NCI-H2171 treated with DMSO at 0.1 percent for 48 hours (cell line): ENCODE data around the gene TSEN54.

ENCODE experiments used
- DNase-seq: peaks from one replicate; lab custom pipeline; 2025; lab: John Stamatoyannopoulos, UW

The TSEN54 gene

DNA sequence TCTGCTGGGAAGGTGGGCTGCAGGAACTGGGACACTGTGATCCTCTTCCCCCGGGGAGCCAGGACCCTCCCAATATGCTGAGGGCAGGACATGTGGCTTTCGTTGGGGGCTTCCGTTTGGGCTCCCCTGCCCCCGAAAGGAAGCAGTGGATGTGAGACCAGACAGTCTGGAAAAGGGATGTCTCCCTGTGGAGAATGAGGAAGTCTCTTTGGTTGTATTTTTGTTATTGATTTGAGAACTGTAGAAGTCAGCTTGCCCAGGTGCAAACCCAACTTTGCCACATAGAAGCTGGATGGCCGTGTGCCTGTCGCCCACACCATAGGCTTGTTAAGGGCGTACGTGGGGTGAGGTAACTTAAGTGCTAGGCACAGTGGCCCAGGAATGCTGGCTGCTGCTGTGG, 27.9 kb downstream of the TSEN54 start:
- DNase-seq, result no peak

DNA sequence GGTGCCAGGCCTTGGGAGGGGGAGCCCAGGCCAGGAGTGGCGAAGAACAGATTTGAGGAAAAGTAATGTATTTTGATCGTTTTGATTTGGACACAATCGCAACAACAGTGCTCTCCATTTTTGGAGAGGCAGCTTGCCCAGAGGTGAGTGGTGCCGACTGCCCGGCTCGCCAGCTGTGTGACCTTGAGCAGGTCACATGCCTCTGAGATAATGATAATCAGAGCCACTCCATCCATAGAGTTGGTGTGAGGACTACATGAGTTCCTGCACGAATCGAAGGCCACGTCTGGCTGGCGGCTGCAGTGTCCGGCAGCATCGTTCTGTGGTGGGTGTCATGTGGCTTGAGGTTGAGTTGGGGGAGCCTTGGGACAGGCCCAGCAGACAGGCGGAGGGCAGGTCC, 29.9 kb downstream of the TSEN54 start:
- no peak for DNase-seq

DNA sequence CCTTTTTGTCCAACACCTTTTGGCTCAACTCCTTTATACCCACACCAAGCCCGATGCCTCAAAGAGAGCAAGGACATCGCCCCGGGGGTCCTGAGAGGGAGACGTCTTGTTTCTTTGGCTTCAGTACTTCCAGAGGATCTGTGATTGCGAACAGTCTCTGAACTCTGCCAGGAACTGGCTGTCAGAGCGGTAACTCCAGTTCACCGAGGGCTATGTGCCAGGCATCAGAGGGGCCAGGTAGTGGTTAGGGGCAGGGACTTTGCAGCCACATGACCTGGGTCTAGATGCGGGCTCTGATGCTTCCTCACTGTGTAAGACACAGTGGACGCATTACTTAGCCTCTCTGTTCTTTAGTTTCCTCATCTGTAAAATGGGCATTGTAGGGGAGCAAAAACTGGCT, 30.8 kb downstream of the TSEN54 start:
- no peak for DNase-seq

DNA sequence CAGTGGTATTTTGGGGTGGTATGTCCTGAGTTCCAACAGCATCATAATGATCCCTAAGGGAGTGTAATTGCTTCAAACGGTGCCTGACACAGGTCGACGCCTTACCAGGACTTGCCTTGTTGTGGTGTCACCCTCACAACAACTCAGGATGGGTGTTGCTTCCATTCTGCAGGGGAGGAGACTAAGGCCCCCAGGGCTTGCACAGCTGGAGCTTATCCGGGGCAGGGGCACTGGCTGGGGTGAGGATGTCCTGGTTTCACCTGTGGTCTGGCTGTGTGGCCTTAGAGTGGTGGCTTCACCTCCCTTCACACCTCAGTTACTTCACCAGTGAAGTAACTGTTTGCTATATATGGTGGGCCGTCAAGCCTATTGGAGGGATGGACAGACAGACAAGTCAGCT, 32.5 kb downstream of the TSEN54 start:
- no peak for DNase-seq

DNA sequence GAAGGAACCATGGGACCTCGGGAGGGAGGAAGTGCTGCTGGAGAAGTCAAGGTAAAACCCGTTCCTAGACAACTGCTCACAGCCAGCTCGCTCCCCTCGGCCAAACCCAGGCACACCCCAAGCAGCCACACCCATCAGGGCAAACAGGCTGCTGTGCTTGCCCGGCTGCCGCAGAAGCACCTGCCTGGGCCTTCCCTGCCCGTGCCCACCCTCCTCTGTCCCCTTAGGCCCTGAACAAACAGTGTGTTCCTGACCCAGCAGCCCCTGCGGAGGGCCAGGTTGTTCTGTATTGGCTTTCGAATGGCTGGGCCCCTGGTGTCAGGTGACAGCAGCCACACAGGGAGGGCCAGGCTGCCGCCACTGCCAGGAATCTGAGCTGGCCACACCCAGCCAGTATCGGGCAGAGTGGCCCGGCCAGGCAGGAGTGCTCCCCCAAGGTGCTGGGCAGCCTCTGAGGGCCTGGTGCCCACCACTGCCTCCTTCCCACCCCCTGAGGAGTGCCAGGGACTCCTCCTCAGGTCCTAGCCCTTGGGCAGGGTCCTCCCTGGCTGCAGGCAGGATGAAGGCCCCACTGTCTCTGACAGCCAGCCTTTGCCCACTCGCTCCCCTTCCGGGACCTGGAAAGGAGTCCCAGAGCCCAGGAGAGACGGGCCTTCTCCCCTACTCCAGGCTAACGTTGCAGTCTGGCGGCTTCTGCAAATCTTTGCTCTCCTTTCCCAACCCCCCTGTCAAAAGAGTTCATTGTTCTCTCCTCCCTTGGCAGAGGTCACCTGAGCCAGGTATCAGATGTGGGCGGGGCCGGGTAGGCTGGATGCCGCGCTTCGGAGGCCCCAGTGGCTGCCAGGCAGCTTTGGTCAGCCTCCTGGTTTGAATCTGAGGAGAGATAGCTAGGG, 33.2 kb downstream of the TSEN54 start:
- DNase-seq, result peak; percentile 68

DNA sequence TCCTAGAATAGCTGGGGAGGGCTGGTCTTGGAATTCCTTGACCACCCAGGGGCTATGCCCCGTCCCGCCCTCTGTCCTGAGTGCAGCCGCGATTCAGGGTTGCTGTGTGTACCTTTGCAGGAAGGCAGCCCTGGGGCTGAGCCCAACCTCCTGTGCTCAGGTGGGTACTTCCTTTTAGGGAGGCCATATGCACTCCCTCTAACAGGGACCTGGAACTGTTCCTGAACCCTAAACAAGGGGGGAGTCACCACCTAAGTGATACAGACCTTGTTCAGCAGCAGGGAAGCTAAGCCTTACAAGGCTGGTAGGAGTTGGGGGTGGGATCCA, 33.8 kb downstream of the TSEN54 start:
- no peak for DNase-seq

DNA sequence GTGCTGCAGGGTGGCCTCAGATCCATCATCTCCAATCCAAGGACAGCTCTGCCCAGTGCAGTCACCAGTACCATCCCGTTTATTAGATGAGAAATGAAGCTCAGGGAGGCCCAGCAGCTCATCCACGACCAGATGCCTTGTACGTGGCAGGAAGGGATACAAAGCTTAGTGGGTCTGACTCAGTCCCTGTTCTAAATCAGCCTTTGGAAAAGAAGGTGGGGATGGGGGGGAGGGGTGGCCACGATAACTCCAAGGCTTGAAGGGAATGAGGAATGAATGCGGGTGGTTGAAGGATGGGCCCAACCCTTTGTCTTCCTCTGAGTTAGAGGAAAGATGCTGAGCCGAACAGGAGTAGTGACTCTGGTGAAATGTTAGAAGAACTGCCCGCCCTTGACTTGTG, 34.9 kb downstream of the TSEN54 start:
- DNase-seq, result no peak

DNA sequence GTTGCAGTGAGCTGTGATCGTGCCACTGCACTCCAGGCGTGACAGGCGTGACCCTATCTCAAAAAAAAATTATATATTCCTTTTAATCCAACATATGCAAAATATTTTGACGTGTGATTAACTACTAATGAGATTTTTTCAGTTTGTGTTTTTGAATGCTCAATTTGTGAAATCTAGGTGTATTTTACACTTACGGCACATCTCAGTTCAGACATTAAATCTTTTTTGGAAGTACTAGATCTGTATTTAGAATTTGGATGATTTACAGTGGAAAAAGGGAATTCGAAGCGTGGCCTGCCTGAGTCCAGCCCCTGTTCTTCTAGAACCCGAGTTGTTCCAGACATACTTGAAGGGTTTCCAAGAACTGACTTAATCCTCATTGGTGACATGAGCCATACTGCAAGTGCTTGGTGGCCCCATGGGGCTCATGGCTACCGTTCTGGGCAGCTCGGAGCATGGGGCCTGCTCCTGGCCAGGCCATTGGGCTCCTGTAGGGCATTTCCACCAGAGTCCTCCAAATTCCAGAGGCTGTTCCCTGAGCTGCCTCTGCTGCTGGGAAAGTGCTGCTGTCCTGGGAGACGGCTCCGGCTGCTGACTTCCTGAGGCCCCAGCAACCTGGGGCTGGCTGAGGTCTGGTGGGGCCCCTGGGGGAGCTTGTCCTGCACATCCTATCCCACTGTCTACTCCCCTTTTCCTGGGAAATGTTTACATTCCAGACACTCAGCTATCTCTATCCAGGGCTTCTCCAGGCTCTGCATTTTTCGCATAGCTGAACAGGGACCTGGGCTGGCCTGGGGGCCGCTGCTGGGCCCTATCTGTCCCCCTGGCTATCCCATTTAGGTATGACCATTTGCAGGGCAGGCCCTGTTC, 36.3 kb downstream of the TSEN54 start:
- no peak for DNase-seq

DNA sequence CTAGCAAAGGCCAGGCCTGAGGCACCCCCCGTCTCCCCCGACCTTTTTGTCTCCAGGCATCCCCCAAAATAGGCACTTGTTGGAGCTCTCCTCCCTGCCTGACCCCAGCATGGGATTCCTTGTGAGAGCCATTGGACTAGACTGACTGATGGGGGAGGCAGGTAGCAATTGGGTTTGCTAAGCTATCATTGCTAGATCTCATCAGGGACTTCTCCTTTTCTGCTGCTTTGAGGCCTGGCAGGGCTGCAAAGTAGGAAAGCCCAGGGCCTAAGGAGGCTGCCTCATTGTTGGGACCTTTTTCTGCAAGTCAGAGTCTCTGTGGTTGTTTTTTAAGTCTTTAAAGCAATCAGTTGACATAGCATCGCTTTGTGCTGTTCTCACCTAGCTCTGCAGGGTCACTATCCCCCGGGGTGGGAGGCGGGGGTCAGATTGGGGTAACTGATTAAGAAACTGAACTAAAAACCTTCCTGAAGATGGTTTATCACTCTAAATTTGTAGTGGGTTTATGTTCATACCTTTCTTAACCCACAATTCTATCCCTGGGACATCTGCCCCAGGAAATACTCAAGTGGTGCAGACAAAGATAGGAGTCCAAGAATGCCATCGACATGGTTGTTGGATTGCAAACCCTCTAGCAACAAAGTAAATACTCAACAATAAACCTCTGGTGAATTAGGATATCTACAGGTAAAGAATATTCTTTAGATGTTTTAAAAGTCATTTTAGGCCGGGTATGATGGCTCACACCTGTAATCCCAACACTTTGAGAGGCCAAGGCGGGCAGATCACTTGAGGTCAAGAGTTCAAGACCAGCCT, 37.2 kb downstream of the TSEN54 start:
- no peak for DNase-seq

DNA sequence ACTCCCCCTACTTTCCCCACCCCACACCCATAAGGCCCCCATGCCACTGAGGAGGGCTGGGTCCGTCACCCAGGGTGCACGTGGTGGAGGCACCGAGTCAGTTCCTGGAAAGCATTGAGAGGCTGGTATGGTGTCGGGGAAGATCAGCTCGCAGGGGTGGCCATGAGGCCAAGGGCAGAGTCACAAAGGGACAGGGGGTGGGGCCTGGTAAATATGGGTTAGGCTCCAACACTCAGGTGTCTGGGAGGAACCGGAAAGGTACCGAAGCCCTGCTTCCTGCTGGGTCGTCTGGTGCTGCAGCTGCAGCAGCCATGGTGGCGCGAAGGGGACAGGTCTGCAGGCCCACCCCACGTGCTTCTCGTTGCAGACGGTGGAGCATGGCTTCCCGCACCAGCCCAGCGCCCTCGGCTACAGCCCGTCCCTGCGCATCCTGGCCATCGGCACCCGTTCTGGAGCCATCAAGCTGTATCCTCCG, 39.4 kb downstream of the TSEN54 start:
- DNase-seq, result no peak

DNA sequence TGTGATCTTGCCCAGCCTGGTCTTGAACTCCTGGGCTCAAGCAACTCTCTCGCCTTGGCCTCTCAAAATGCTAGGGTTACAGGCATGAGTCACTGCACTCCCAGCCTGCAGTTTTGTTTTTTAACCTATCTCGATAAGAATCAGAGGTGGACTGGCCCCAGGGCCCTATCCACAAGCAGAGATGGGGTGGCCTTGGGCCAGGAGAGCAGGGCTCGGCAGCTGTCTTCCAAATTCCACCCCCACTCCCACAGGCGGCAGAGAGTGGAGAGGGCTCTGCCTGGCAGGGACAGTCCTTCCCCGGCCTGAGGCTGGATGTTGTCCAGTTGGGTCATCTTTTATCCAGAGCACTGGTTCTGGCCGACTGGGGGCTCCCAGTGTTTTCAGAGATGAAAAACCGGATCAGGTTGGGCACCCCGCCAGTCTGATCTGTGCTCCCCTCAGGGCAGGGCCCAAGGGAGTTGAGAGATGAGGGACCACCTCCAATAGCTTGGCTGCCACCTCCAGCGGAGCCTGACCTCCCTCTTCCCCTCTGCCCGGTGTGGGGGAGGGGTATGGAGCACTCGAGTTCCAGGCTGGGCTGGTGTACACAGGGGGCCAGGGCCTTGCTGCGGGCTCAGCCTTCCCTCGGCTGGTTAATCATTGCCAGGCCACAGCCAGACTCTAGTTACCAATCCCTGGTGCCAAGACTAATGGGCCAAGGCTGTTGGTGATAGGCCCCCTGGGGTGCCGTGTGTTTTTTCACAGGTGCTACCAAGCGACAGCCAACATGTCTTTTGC, 40.9 kb downstream of the TSEN54 start:
- peak; percentile 43 for DNase-seq

DNA sequence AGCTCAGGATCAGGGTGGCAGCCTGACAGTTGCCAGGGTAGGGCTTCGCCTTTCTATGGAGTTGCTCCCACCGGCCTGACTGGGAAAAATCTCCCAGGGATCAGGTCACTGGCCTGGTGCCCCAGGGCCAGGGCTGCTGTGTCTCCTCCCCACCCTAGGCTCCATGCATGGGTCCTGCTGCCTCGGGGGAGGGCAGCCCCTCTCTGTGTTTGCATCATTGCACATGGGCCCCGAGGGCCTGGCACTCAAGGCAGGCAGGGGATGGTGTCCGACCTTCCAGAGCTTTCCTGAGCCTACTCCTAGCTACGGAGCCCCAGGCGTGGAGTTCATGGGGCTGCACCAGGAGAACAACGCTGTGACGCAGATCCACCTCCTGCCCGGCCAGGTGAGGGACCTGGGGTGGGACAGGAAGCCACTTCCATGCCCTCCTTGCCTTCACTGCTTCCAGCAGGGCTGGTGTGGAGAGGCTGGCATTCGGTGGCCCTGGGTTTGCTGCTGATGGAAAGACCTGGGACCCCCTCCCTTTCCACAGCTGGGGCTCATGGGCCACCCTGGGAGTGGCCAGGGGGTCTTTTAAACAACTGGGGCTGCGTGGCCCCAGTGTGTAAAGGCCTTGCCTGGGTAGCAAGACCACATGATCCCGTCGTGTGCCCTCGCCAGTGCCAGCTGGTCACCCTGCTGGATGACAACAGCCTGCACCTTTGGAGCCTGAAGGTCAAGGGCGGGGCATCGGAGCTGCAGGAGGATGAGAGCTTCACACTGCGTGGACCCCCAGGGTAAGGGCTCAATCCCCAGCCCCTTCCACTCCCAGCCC, 41.7 kb downstream of the TSEN54 start:
- no peak for DNase-seq

DNA sequence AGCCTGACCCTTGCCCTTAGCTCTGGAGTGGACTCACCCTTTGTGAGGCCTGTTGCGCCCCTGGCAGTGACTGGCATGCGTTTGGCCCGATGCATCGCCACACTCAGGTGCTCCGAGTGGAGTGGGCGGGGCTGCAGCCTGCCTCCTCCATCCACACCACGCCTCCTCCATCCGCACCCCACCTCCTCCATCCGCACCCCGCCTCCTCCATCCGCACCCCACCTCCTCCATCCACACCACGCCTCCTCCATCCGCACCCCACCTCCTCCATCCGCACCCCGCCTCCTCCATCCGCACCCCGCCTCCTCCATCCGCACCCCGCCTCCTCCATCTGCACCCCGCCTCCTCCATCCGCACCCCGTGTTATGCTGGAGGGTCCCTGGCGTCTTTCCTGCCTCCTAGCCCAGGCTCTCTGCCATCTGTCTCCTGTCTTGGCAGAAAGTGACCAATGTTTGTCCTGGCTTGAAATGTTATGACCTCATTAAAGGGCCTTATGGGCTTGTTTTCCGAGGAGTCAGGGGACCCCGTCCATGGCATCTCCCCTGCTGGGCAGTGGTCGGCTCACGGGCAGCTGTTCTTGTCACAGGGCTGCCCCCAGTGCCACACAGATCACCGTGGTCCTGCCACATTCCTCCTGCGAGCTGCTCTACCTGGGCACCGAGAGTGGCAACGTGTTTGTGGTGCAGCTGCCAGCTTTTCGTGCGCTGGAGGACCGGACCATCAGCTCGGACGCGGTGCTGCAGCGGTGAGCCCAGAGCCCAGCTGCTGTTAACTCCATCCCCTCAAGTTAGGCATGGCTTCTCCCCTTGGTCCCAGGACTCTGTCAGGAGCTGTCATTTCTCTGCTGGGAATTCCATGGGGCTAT, 42.6 kb downstream of the TSEN54 start:
- no peak for DNase-seq

DNA sequence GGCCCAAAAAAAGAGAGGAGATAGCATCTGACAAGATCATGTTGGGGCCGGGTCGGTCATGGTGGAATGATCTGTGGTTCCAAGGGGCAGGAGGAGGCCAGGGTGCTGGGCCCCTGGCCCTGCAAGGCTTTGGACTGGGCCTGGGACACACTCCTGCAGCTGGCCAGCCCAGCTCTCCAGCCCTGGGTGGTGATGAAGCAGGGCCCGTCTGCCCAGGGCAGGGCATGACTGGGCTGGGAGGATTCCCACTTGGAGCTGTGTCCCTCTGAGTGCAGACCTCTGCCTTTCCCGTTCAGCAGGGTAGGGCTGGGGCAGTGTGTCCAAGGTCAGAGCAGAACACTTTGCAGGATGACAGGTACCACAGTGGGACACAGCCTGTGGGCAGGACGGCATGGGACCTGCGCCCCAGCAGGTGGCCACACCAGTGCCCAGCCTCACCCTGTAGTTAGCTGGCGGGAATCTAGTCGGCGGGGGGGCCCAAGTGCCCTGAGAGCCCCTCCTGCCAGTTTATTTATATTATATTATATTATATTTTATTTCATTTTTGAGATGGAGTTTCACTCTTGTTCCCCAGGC, 43.7 kb downstream of the TSEN54 start:
- no peak for DNase-seq

DNA sequence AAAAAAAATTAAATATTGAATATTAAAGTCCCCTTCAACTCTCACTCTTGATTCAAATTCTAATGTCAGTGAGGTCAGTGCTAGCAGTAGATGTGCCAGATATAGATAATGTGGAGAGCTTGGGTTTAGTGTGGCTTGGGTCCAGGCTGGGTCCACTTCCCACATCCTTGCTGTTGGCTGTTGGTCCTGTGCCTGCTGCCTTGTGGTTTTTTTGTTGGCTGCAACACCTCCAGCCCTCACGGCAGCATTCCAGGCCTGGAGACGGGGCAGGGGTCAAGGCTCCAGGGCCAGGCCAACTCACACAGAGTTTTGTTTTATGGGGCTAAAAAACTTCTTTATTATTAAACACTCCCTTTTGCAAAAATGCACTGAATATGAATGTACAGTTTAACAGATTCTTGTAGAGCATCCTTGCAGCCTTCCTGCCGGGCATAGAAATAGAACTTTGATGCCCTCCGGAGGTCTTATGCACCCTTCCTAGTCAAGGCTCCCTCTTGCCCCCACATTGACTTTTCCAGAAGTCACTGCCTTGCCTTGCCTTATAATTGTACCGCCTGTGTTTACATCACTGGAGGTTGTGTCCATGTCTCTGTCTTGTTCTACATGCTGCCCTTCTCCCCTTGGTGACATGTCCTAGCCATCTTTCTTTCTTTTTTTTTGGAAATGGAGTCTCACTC, 45.7 kb downstream of the TSEN54 start:
- DNase-seq, result no peak

DNA sequence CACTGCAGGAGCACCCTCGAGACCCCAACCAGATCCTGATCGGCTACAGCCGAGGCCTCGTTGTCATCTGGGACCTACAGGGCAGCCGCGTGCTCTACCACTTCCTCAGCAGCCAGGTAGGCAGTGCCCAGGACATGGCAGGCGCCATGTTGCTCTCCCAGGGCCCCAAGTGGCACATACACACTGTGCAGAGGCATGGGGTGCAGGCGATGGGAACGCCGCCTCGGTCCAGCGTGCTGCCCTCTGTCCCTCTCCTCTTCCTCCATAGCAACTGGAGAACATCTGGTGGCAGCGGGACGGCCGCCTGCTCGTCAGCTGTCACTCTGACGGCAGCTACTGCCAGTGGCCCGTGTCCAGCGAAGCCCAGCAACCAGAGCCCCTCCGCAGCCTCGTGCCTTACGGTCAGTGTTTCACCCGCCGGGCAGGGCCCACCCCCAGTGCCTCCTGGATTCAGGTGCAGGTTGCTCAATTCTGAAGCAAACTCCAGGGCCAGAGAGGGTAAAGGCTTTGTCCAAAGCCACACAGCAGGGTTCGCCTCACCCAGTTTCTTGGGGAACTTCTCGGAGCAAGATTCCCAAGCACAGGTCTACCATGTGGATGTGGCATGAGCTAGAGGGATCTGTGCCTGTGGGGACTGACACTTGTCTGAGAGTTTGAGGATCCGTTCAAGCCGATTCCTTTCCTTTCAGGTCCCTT, 46.9 kb downstream of the TSEN54 start:
- no peak for DNase-seq

DNA sequence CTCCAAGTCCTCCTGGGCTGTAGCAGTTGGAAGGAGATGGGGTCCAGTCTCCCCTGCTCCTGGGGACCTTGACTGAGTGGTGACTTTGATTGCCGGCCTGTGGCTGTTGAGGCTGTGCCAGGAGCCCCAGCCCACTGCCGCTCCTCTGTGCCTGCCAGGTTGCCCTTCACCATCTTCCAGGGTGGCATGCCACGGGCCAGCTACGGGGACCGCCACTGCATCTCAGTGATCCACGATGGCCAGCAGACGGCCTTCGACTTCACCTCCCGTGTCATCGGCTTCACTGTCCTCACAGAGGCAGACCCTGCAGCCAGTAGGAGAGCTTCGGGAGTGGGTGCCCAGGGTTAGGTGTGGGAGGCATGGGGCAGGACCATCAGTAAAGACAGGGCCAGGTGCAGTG, 47.9 kb downstream of the TSEN54 start:
- DNase-seq, result no peak

DNA sequence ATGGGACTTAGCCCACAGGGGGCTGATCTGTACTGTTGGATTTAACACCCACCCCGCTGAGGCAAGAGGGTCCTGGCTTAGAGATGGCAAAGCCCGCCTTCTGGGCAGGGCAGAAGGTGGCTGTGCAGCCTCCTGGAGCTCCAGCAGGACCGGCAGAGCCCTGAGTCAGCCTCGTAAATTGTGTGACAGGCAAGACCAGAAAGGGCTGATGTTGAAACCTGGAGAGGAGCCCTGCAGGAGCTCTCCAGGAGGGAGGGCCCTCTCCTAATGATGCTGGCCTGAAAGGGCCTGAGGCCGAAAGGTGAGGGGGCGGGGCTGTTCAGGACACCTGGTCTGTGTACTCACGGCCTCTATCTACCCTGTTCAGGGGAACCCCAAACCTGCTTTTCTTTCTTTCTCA, 48.7 kb downstream of the TSEN54 start:
- DNase-seq, result no peak
